ENCODE measurements around the gene NTN3. TPM values are rescaled to one million over a fixed set of nuclear protein-coding genes. Genes with fewer than 3 reads are reported as not detected.
A peak's percentile ranks its signal among the peaks of the same experiment; 100 is the strongest.

Gene NTN3
- total RNA-seq, 6 experiments from 2014 or later, result 0.39 to 2.1 (median 1.2) TPM

DNA sequence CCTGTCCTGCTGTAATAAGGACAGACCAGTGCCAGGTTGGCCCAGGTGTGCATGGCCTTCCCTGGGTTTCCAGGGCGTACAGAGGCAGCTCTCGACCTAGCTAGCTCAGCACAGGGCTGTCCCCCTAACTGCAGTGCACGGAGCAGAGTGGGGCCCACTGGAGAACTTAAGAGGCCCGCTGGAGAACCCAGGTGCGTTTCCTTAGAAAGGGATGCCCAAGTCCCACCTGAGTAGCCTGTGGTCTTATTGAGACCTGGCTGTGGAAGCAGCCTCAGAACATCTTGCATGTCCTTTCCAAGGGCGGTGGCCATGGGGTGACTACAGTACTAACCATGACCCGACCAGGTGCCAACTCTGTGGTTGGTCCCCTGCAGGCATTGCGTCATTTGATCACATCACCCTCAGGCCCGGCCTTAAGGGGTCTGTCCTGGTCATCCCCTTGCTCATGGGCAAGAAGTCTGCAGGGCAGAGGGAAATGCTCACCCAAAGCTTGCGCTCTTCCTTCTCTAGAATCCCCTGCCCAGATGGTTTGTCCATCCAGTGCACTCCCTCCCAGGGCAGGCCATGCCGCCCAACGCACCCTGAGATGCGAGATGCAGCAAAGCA lies 45.2 kb upstream of the NTN3 start:
- DNase-seq, result no peak
- H3K36me3 ChIP-seq, result no peaks in the 10 kb centered on the region
- H3K9me3 ChIP-seq, result no peaks in the 10 kb centered on the region
- no peak overlapping the region for H3K4me3 ChIP-seq
- ATAC-seq, result no peak
- intact Hi-C loops (cut with DNase I), result no loop called here
- 100% methylated on average over 1 of the region's 13 CpGs for WGBS (ENCODE audit: insufficient coverage, low coverage, low lambda C conversion rate, missing lambda C conversion rate)
- H3K27me3 ChIP-seq, result no peaks in the 10 kb centered on the region
- peaks cover 0 to 11% (median 2%) of the 10 kb centered on the region in 4 donors for H3K4me1 ChIP-seq
- H3K27ac ChIP-seq, result no peak overlapping the region
- TF ChIP-seq, protein P1, sequence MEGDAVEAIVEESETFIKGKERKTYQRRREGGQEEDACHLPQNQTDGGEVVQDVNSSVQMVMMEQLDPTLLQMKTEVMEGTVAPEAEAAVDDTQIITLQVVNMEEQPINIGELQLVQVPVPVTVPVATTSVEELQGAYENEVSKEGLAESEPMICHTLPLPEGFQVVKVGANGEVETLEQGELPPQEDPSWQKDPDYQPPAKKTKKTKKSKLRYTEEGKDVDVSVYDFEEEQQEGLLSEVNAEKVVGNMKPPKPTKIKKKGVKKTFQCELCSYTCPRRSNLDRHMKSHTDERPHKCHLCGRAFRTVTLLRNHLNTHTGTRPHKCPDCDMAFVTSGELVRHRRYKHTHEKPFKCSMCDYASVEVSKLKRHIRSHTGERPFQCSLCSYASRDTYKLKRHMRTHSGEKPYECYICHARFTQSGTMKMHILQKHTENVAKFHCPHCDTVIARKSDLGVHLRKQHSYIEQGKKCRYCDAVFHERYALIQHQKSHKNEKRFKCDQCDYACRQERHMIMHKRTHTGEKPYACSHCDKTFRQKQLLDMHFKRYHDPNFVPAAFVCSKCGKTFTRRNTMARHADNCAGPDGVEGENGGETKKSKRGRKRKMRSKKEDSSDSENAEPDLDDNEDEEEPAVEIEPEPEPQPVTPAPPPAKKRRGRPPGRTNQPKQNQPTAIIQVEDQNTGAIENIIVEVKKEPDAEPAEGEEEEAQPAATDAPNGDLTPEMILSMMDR (IDR thresholded peaks at IDR 0.05), result no peak
- no peak for TF ChIP-seq POLR2A (IDR thresholded peaks at IDR 0.05)

- Histone ChIP-seq H3K27me3 (no peaks in the 10 kb centered on the region), H3K4me1 (peaks cover 0 to 11% (median 2%) of the 10 kb centered on the region in 4 donors), H3K27ac (no peak overlapping the region), H3K4me3 (no peak overlapping the region), H3K36me3 (peaks cover 0 to under 1% (median 0%) of the 10 kb centered on the region in 4 donors), H3K9me3 (no peaks in the 10 kb centered on the region)
- WGBS (ENCODE audit: insufficient coverage, low coverage, low lambda C conversion rate, missing lambda C conversion rate), result 100% methylated on average over 3 of the region's 6 CpGs
- TF ChIP-seq, protein P1 (IDR thresholded peaks at IDR 0.05), result no peak
- no peak for TF ChIP-seq POLR2A (IDR thresholded peaks at IDR 0.05)
- ATAC-seq (no peak), DNase-seq (no peak)
- intact Hi-C loops (cut with DNase I), result no loop called here
Measured at GRCh38 chr16:2426941-2427361, 44.1 kb upstream of the NTN3 start.

DNA sequence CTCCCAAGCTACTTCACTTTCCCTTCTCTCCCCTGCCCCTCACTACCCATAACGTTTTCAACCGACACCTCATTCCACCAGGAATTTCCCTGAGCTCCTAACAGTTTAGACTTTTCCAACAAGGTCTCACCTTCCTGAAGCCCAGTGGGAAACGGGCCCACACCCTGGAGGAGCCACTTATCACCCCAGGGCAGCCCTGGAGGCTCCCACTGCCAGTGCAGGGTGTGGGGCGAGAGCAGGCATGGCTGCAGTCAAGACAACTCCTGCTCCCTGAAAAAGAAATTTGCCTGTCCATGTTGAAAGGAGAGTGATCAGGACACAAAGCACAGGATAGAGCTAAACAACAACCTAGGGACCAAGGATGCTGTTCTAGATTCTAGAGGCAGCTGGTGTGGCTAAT lies 43.6 kb upstream of the NTN3 start:
- Histone ChIP-seq H3K27me3 (no peaks in the 10 kb centered on the region), H3K36me3 (peaks cover 0 to 3% (median 0%) of the 10 kb centered on the region in 4 donors), H3K27ac (no peak overlapping the region), H3K4me1 (peaks cover 0 to 11% (median 2%) of the 10 kb centered on the region in 4 donors), H3K4me3 (no peak overlapping the region), H3K9me3 (no peaks in the 10 kb centered on the region)
- DNase-seq (no peak), ATAC-seq (no peak)
- intact Hi-C loops (cut with DNase I), result no loop called here
- 84% methylated on average over 4 of the region's 4 CpGs for WGBS (ENCODE audit: insufficient coverage, low coverage, low lambda C conversion rate, missing lambda C conversion rate)
- TF ChIP-seq, protein P1 (IDR thresholded peaks at IDR 0.05), result no peak
- TF ChIP-seq POLR2A (IDR thresholded peaks at IDR 0.05), result no peak

GRCh38 chr16:2428051-2428783 lies 42.9 kb upstream of the NTN3 start:
- H3K27me3 ChIP-seq, result no peaks in the 10 kb centered on the region
- DNase-seq (peak in 1 of 3 donors; percentile 65), ATAC-seq (peak in 2 of 4 donors; percentile 0 to 3)
- 50% methylated on average over 4 of the region's 28 CpGs for WGBS (ENCODE audit: insufficient coverage, low coverage, low lambda C conversion rate, missing lambda C conversion rate)
- peaks cover 0 to 3% (median 0%) of the 10 kb centered on the region in 4 donors for H3K36me3 ChIP-seq
- peak overlapping the region; percentile 71 to 76 (median 75) for H3K4me3 ChIP-seq
- H3K4me1 ChIP-seq, result peaks cover 0 to 11% (median 2%) of the 10 kb centered on the region in 4 donors
- H3K9me3 ChIP-seq, result no peaks in the 10 kb centered on the region
- intact Hi-C loops (cut with DNase I), result no loop called here
- H3K27ac ChIP-seq, result peak overlapping the region in 1 of 3 donors; percentile 10
- TF ChIP-seq POLR2A (IDR thresholded peaks at IDR 0.05), result no peak
- TF ChIP-seq, protein P1 (IDR thresholded peaks at IDR 0.05), result peak in 3 of 4 donors; percentile 4 to 6 (median 5)
